Measurements from ENCODE around the gene CPA5. TPM values are rescaled to one million over a fixed set of nuclear protein-coding genes. Genes with fewer than 3 reads are reported as not detected.

The CPA5 gene
- total and polyA plus RNA-seq, 10 of the 15 experiments (the other 5 are each of a cell fraction or from before 2014, with no cell fraction given), result 0.06 to 0.52 (median 0.29) TPM; not detected in 2

- FAIRE-seq (no peak), DNase-seq (ENCODE audit: low read depth, low spot score) (no peak), ATAC-seq (no peak)
- Histone ChIP-seq H3K36me3 (ENCODE audit: control insufficient read depth in 2 of 2, insufficient read depth in 2 of 2, low read length in 1 of 2) (no peaks in the 10 kb centered on the region), H3K9me3 (replicated peaks; ENCODE audit: control insufficient read depth, insufficient read depth, low read length) (peaks cover 2% of the 10 kb centered on the region; the same call in 1 of the 3 replicates), H3K79me2 (ENCODE audit: control insufficient read depth, insufficient read depth, low read length) (no peaks in the 10 kb centered on the region), H3K27ac (ENCODE audit: control insufficient read depth, insufficient read depth) (no peak overlapping the region), H3K27me3 (replicated peaks in 1 of 2; ENCODE audit: control insufficient read depth in 2 of 2, insufficient read depth in 2 of 2, low read length in 1 of 2) (no peaks in the 10 kb centered on the region), H3K4me3 (no peak overlapping the region), H4K20me1 (ENCODE audit: control insufficient read depth, insufficient read depth) (no peaks in the 10 kb centered on the region), H3K9ac (ENCODE audit: control insufficient read depth, insufficient read depth, low read length) (no peak overlapping the region), H3K4me2 (ENCODE audit: control insufficient read depth, insufficient read depth) (no peak overlapping the region), H2AFZ (ENCODE audit: control insufficient read depth, low read depth, low read length) (no peak overlapping the region), H3K4me1 (ENCODE audit: control insufficient read depth, insufficient read depth, low read length) (peaks cover 6% of the 10 kb centered on the region)
- intact Hi-C loops (cut with micrococcal nuclease; ENCODE audit: unreplicated experiment), result no loop called here
- ChIA-PET SMC1A (ENCODE audit: uncharacterized antibody, unreplicated experiment) (interaction anchor here (1.2 kb wide), 1 partner anchor 11 kb away, joined by 5 read pairs; no protein-coding TSS in a partner anchor), RAD21 (ENCODE audit: unreplicated experiment) (no interaction called here), CTCF (interaction anchor here (0.9 kb wide), 1 partner anchor 10 kb away, joined by 3 read pairs; no protein-coding TSS in a partner anchor), POLR2A (no interaction called here)
- BruUV-seq (replicated peaks), result no TSS peak
- in situ Hi-C loops (cut with MboI), result no loop called here
- 76% methylated on average over 9 of the region's 9 CpGs for WGBS (ENCODE audit: insufficient coverage, insufficient replicate concordance, low lambda C conversion rate, missing lambda C conversion rate)
- TF ChIP-seq RUNX3 (IDR thresholded peaks at IDR 0.05; ENCODE audit: low read length) (no peak), SIX5 (IDR thresholded peaks at IDR 0.05; ENCODE audit: low read depth, low read length, severe bottlenecking) (no peak), MLLT1 (IDR thresholded peaks at IDR 0.05) (no peak), EED (IDR thresholded peaks at IDR 0.05; ENCODE audit: low read depth) (no peak), IKZF1 (conservative IDR thresholded peaks at IDR 0.05) (no peak), CBX3 (IDR thresholded peaks at IDR 0.05; ENCODE audit: borderline replicate concordance, low read depth) (no peak), SMC3 (IDR thresholded peaks at IDR 0.05; ENCODE audit: borderline replicate concordance, low read length) (no peak), POLR2A (IDR thresholded peaks at IDR 0.05; ENCODE audit: low read depth, low read length) (no peak), MEF2A (IDR thresholded peaks at IDR 0.05; ENCODE audit: insufficient read depth, low read depth, low read length) (no peak)
- TF ChIP-seq, protein P1, sequence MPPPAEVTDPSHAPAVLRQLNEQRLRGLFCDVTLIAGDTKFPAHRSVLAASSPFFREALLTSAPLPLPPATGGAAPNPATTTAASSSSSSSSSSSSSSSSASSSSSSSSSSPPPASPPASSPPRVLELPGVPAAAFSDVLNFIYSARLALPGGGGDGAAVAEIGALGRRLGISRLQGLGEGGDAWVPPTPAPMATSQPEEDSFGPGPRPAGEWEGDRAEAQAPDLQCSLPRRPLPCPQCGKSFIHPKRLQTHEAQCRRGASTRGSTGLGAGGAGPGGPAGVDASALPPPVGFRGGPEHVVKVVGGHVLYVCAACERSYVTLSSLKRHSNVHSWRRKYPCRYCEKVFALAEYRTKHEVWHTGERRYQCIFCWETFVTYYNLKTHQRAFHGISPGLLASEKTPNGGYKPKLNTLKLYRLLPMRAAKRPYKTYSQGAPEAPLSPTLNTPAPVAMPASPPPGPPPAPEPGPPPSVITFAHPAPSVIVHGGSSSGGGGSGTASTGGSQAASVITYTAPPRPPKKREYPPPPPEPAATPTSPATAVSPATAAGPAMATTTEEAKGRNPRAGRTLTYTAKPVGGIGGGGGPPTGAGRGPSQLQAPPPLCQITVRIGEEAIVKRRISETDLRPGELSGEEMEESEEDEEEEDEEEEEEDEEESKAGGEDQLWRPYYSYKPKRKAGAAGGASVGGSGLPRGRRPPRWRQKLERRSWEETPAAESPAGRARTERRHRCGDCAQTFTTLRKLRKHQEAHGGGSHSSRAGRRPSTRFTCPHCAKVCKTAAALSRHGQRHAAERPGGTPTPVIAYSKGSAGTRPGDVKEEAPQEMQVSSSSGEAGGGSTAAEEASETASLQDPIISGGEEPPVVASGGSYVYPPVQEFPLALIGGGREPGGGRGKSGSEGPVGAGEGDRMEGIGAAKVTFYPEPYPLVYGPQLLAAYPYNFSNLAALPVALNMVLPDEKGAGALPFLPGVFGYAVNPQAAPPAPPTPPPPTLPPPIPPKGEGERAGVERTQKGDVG (CRISPR knock-in tag; IDR thresholded peaks at IDR 0.05), result no peak
- TF ChIP-seq, protein P2, sequence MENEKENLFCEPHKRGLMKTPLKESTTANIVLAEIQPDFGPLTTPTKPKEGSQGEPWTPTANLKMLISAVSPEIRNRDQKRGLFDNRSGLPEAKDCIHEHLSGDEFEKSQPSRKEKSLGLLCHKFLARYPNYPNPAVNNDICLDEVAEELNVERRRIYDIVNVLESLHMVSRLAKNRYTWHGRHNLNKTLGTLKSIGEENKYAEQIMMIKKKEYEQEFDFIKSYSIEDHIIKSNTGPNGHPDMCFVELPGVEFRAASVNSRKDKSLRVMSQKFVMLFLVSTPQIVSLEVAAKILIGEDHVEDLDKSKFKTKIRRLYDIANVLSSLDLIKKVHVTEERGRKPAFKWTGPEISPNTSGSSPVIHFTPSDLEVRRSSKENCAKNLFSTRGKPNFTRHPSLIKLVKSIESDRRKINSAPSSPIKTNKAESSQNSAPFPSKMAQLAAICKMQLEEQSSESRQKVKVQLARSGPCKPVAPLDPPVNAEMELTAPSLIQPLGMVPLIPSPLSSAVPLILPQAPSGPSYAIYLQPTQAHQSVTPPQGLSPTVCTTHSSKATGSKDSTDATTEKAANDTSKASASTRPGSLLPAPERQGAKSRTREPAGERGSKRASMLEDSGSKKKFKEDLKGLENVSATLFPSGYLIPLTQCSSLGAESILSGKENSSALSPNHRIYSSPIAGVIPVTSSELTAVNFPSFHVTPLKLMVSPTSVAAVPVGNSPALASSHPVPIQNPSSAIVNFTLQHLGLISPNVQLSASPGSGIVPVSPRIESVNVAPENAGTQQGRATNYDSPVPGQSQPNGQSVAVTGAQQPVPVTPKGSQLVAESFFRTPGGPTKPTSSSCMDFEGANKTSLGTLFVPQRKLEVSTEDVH (IDR thresholded peaks at IDR 0.05; ENCODE audit: low read depth, partially characterized antibody), result no peak
Measured at GRCh38 chr7:130356121-130356875, 11.7 kb downstream of the CPA5 start.

Data from GM12878 (cell line).